ENCODE measurements around the gene JAZF1.

- TF ChIP-seq CTCF (IDR thresholded peaks at IDR 0.05), result no peak
- TF ChIP-seq POLR2AphosphoS5 (IDR thresholded peaks at IDR 0.05), result no peak
- no peak for TF ChIP-seq POLR2A (IDR thresholded peaks at IDR 0.05; ENCODE audit: low read depth)
Observed at GRCh38 chr7:28157831-28158416, 22.7 kb downstream of the JAZF1 start.
